WTC11 (cell line): Measurements from ENCODE around the gene STAMBPL1. TPM values are rescaled to one million over a fixed set of nuclear protein-coding genes. Genes with fewer than 3 reads are reported as not detected.
"Not testable (repeated sequence)": the region's sequence is repeated elsewhere in the genome, so short reads cannot be mapped to it uniquely, and the experiment has no call there.

ENCODE experiments used
- ATAC-seq: fragments of 200-7000 bp; cut with Tn5 transposase; 2 replicates; pipeline ENCODE4 v1.10.0; 2021; ENCODE audit warnings: mild to moderate bottlenecking, moderate library complexity
- CTCF ChIA-PET: fragments of 300-600 bp; sonication (Branson Sonifier 250); formaldehyde crosslinking; loops from one replicate; lab custom pipeline; 2021; ENCODE audit warnings: antibody characterized with exemption; lab: Charles Lee
- POLR2A ChIA-PET: fragments of 350-600 bp; sonication (Branson Sonifier 250); formaldehyde crosslinking; loops from one replicate; lab custom pipeline; 2021; ENCODE audit warnings: antibody characterized with exemption; lab: Charles Lee
- DNase-seq: peaks from one replicate; pipeline ENCODE4 v3.0.0; 2021; ENCODE audit warnings: low spot score
- H3K27ac Mint-ChIP-seq: 2 replicates; pipeline ENCODE4 v1.8.0; 2021; ENCODE audit warnings: mixed read lengths
- H3K27me3 Mint-ChIP-seq: 2 replicates; pipeline ENCODE4 v1.8.0; 2021; ENCODE audit warnings: low read depth, mild to moderate bottlenecking, moderate library complexity, mixed read lengths
- H3K36me3 Mint-ChIP-seq: 2 replicates; pipeline ENCODE4 v1.8.0; 2021; ENCODE audit warnings: mixed read lengths
- H3K4me1 Mint-ChIP-seq: 2 replicates; pipeline ENCODE4 v1.8.0; 2022; ENCODE audit warnings: mixed read lengths
- H3K4me3 Mint-ChIP-seq: 2 replicates; pipeline ENCODE4 v1.8.0; 2021; ENCODE audit warnings: mild to moderate bottlenecking, moderate library complexity, mixed read lengths
- H3K9me3 Mint-ChIP-seq: 2 replicates; pipeline ENCODE4 v1.8.0; 2021; ENCODE audit warnings: mixed read lengths
- ATF2 ChIP-seq: sonication (generic); formaldehyde crosslinking; IDR thresholded peaks from 2 replicates; pipeline ENCODE4 v1.8.1; 2022; ENCODE audit warnings: low read depth, missing genetic modification reagents, borderline replicate concordance
- E2F4 ChIP-seq: sonication (generic); formaldehyde crosslinking; IDR thresholded peaks from 2 replicates; pipeline ENCODE4 v1.8.1; 2022; ENCODE audit warnings: low read depth, mild to moderate bottlenecking, moderate library complexity, missing genetic modification reagents, borderline replicate concordance
- ELF4 ChIP-seq: sonication (generic); formaldehyde crosslinking; IDR thresholded peaks from 2 replicates; pipeline ENCODE4 v1.8.1; 2022; ENCODE audit warnings: low read depth, mild to moderate bottlenecking, moderate library complexity, missing genetic modification reagents
- ERG ChIP-seq: fragments of 250-450 bp; sonication (Bioruptor Pico); IDR thresholded peaks from 2 replicates; pipeline ENCODE4 v1.8.0; 2021; ENCODE audit warnings: mild to moderate bottlenecking
- HMGXB4 ChIP-seq: sonication (generic); formaldehyde crosslinking; IDR thresholded peaks from 2 replicates; pipeline ENCODE4 v1.8.1; 2023; ENCODE audit warnings: mild to moderate bottlenecking, moderate library complexity, missing genetic modification reagents
- MXD4 ChIP-seq: fragments of 250-450 bp; sonication (Bioruptor Pico); IDR thresholded peaks from 2 replicates; pipeline ENCODE4 v1.8.0; 2021; ENCODE audit warnings: mild to moderate bottlenecking, moderate library complexity, borderline replicate concordance
- NFYB ChIP-seq: sonication (generic); formaldehyde crosslinking; conservative IDR thresholded peaks from 2 replicates; pipeline ENCODE4 v1.8.0; 2022; ENCODE audit warnings: low read depth, missing genetic modification reagents
- PRDM15 ChIP-seq: sonication (generic); formaldehyde crosslinking; IDR thresholded peaks from 2 replicates; pipeline ENCODE4 v1.8.0; 2022; ENCODE audit warnings: missing genetic modification reagents
- RELA ChIP-seq: sonication (generic); formaldehyde crosslinking; IDR thresholded peaks from 2 replicates; pipeline ENCODE4 v1.8.1; 2022; ENCODE audit warnings: missing genetic modification reagents, mild to moderate bottlenecking, borderline replicate concordance
- STAT6 ChIP-seq: sonication (generic); formaldehyde crosslinking; conservative IDR thresholded peaks from 2 replicates; pipeline ENCODE4 v1.8.1; 2023; ENCODE audit warnings: mild to moderate bottlenecking, low read depth, missing genetic modification reagents, moderate library complexity
- TP53 ChIP-seq: sonication (generic); formaldehyde crosslinking; IDR thresholded peaks from 2 replicates; pipeline ENCODE4 v1.8.1; 2023; ENCODE audit warnings: mild to moderate bottlenecking, missing genetic modification reagents
- ZNF317 ChIP-seq: sonication (generic); formaldehyde crosslinking; IDR thresholded peaks from 2 replicates; pipeline ENCODE4 v1.8.1; 2023; ENCODE audit warnings: low read depth, mild to moderate bottlenecking, moderate library complexity, missing genetic modification reagents, borderline replicate concordance
- ZNF512 ChIP-seq: sonication (generic); formaldehyde crosslinking; IDR thresholded peaks from 2 replicates; pipeline ENCODE4 v1.8.1; 2022; ENCODE audit warnings: missing genetic modification reagents, borderline replicate concordance
- ZSCAN18 ChIP-seq: fragments of 250-450 bp; sonication (Bioruptor Pico); IDR thresholded peaks from 2 replicates; pipeline ENCODE4 v2.1.2; 2022; ENCODE audit warnings: mild to moderate bottlenecking, moderate library complexity
- total RNA-seq: library from RNA; stranded (reverse); gene quantifications from 3 replicates; pipeline ENCODE4 v1.2.3, GENCODE V29; 2021

The STAMBPL1 gene
- total RNA-seq, 1 experiment from 2014 or later, result 3.9 TPM

- TF ChIP-seq ERG (CRISPR knock-in tag) (no peak), PRDM15 (CRISPR knock-in tag) (no peak), NFYB (CRISPR knock-in tag) (no peak), ELF4 (CRISPR knock-in tag) (no peak)
These were observed 2.0 kb downstream of the STAMBPL1 start (continued) for GRCh38 chr10:88881922-88882645.

GRCh38 chr10:88882646-88883447 lies 2.8 kb downstream of the STAMBPL1 start:
- ATAC-seq, DNase-seq, H3K36me3 Mint-ChIP-seq, CTCF ChIA-PET, H3K27ac Mint-ChIP-seq, H3K4me3 Mint-ChIP-seq, H3K9me3 Mint-ChIP-seq, POLR2A ChIA-PET: not testable (repeated sequence)
- H3K27me3 Mint-ChIP-seq, result peaks cover 15% of the 10 kb centered on the region
- peaks cover 54% of the 10 kb centered on the region for H3K4me1 Mint-ChIP-seq

GRCh38 chr10:88883448-88883809 lies 3.4 kb downstream of the STAMBPL1 start:
- ChIA-PET POLR2A (no interaction called here), CTCF (no interaction called here)
- DNase-seq, result no peak
- TF ChIP-seq TP53 (CRISPR knock-in tag) (no peak), ZNF512 (CRISPR knock-in tag) (no peak), ATF2 (CRISPR knock-in tag) (no peak), HMGXB4 (CRISPR knock-in tag) (no peak), ZSCAN18 (CRISPR knock-in tag) (no peak), ZNF317 (no peak), STAT6 (no peak), MXD4 (CRISPR knock-in tag) (no peak), RELA (no peak), E2F4 (CRISPR knock-in tag) (no peak)

More at GRCh38 chr10:88883448-88883809, 3.4 kb downstream of the STAMBPL1 start:
- ATAC-seq, result no peak
- Mint-ChIP-seq H3K27me3 (peaks cover 12% of the 10 kb centered on the region), H3K27ac (no peak overlapping the region), H3K9me3 (no peaks in the 10 kb centered on the region), H3K36me3 (no peaks in the 10 kb centered on the region), H3K4me3 (no peak overlapping the region), H3K4me1 (peaks cover 48% of the 10 kb centered on the region)
